CD4-positive, alpha-beta T cell (primary cell): Measurements from ENCODE around the gene PCDHGC3. TPM values are rescaled to one million over a fixed set of nuclear protein-coding genes. Genes with fewer than 3 reads are reported as not detected.

Experiments used
- ATAC-seq: fragments of 200-7000 bp; cut with Tn5 transposase; one replicate; pipeline ENCODE4 v1.10.0; 2022; ENCODE audit warnings: mild to moderate bottlenecking; ENCODE audit not compliant: poor library complexity
- CTCF ChIA-PET: fragments of 350-600 bp; sonication (Branson Sonifier 250); formaldehyde crosslinking; loops from one replicate; lab custom pipeline; 2021; ENCODE audit warnings: antibody characterized with exemption, inconsistent platforms; lab: Charles Lee
- POLR2A ChIA-PET: fragments of 350-600 bp; sonication (Branson Sonifier 250); formaldehyde crosslinking; loops from one replicate; lab custom pipeline; 2021; ENCODE audit warnings: antibody characterized with exemption, inconsistent platforms; lab: Charles Lee
- DNase-seq, 14 experiments: peaks; one replicate each; pipeline ENCODE4 v3.0.0-alpha.2; 2013 to 2020; ENCODE audit warnings: mixed read lengths in 2 of 14
- H3K27ac ChIP-seq, 2 donors: one replicate each; pipeline versions ENCODE4 v1.5.1 to v1.7.0; 2013; ENCODE audit warnings: low read length in 2 of 2, low read depth in 1 of 2, mild to moderate bottlenecking in 1 of 2
- H3K27me3 ChIP-seq, 2 experiments: 1 replicate in 1 of 2; 2 replicates in 1 of 2; pipeline versions ENCODE4 v1.6.1 to v1.7.0; 2013; ENCODE audit warnings: low read length in 2 of 2, control low read depth in 1 of 2, mild to moderate bottlenecking in 1 of 2, moderate library complexity in 1 of 2; ENCODE audit not compliant: insufficient read depth in 2 of 2, control insufficient read depth in 1 of 2
- H3K36me3 ChIP-seq: one replicate; pipeline ENCODE4 v1.6.1; 2013; ENCODE audit warnings: low read length, control low read depth; ENCODE audit not compliant: insufficient read depth
- H3K4me1 ChIP-seq: one replicate; pipeline ENCODE4 v1.6.1; 2013; ENCODE audit warnings: low read length, control low read depth; ENCODE audit not compliant: insufficient read depth
- H3K4me3 ChIP-seq: one replicate; pipeline ENCODE4 v1.5.1; 2013; ENCODE audit warnings: mild to moderate bottlenecking, low read length, moderate library complexity
- H3K9me3 ChIP-seq, 2 experiments: 1 replicate in 1 of 2; 2 replicates in 1 of 2; pipeline versions ENCODE4 v1.6.1 to v1.7.0; 2013; ENCODE audit warnings: low read length in 2 of 2, mild to moderate bottlenecking in 2 of 2, control low read depth in 1 of 2, moderate library complexity in 1 of 2; ENCODE audit not compliant: control insufficient read depth in 1 of 2, insufficient read depth in 1 of 2
- H3K27ac Mint-ChIP-seq: one replicate; pipeline ENCODE4 v1.8.0; 2020; ENCODE audit warnings: mixed read lengths
- H3K27me3 Mint-ChIP-seq: one replicate; pipeline ENCODE4 v1.8.0; 2021; ENCODE audit warnings: mixed read lengths
- H3K36me3 Mint-ChIP-seq: one replicate; pipeline ENCODE4 v1.8.0; 2021; ENCODE audit warnings: low read depth, mixed read lengths
- H3K4me1 Mint-ChIP-seq: one replicate; pipeline ENCODE4 v1.8.0; 2021; ENCODE audit warnings: low read depth, mixed read lengths
- H3K4me3 Mint-ChIP-seq: one replicate; pipeline ENCODE4 v1.8.0; 2020; ENCODE audit warnings: mild to moderate bottlenecking, mixed read lengths
- H3K9me3 Mint-ChIP-seq: one replicate; pipeline ENCODE4 v1.8.0; 2020; ENCODE audit warnings: mixed read lengths
- CTCF ChIP-seq: fragments of 200-600 bp; IDR thresholded peaks from one replicate; pipeline ENCODE4 v1.8.0; 2022; ENCODE audit warnings: antibody characterized with exemption, mild to moderate bottlenecking
- intact Hi-C, 2 experiments: fragments of 100-400 bp; cut with DNase I in 1 of 2; cut with micrococcal nuclease in 1 of 2; formaldehyde crosslinking; loops; one replicate each; pipeline versions ENCODE4 v1.15.1 to v1.9.0; 2023 to 2025; cut with DNase I, micrococcal nuclease
- total RNA-seq, 174 experiments: library from RNA in 2 of 174; stranded (reverse) in 2 of 174; gene quantifications; one replicate each; pipeline ENCODE4 v1.2.3 and lab custom pipeline; 2021 to 2026

PCDHGC3 gene
- total RNA-seq, 2 experiments from 2014 or later: not detected

- Mint-ChIP-seq H3K9me3 (no peaks in the 10 kb centered on the region), H3K27ac (no peak overlapping the region), H3K27me3 (peaks cover 14% of the 10 kb centered on the region), H3K36me3 (peaks cover 3% of the 10 kb centered on the region), H3K4me3 (no peak overlapping the region), H3K4me1 (peaks cover 7% of the 10 kb centered on the region)
- H3K9me3 ChIP-seq: no peaks in the 10 kb centered on the region
- ChIA-PET POLR2A (no interaction called here), CTCF (interaction anchor here (0.7 to 1.3 kb wide), 3 partner anchors 17 to 57 kb away, joined by 3 read pairs; no protein-coding TSS in a partner anchor)
- peaks cover 0 to 2% of the 10 kb centered on the region in 2 experiments for H3K27me3 ChIP-seq
- H3K4me3 ChIP-seq: no peak overlapping the region
- no peak for ATAC-seq
- H3K4me1 ChIP-seq: peaks cover 6% of the 10 kb centered on the region
- H3K27ac ChIP-seq: no peak overlapping the region
- DNase-seq: no peak
- intact Hi-C loops: no loop called here
- TF ChIP-seq CTCF: no peak
- H3K36me3 ChIP-seq: peaks cover 2% of the 10 kb centered on the region
Observed at GRCh38 chr5:141507387-141508091, 31.8 kb downstream of the PCDHGC3 start.

- CTCF ChIA-PET: interaction anchor here (0.9 kb wide), 1 partner anchor 16 kb away, joined by 3 read pairs; no protein-coding TSS in a partner anchor
- Mint-ChIP-seq H3K4me3 (no peak overlapping the region), H3K27ac (no peak overlapping the region), H3K36me3 (peaks cover 9% of the 10 kb centered on the region), H3K9me3 (no peaks in the 10 kb centered on the region), H3K4me1 (peaks cover 14% of the 10 kb centered on the region), H3K27me3 (peaks cover 14% of the 10 kb centered on the region)
- H3K4me3 ChIP-seq: no peak overlapping the region
- ATAC-seq (no peak), DNase-seq (no peak)
- H3K27me3 ChIP-seq: peaks cover 0 to 2% of the 10 kb centered on the region in 2 experiments
- peaks cover 0 to 3% of the 10 kb centered on the region in 2 experiments for H3K9me3 ChIP-seq
- POLR2A ChIA-PET: no interaction called here
- TF ChIP-seq CTCF: no peak
- intact Hi-C loops: no loop called here
- no peak overlapping the region for H3K27ac ChIP-seq
- peaks cover 2% of the 10 kb centered on the region for H3K36me3 ChIP-seq
- peaks cover 13% of the 10 kb centered on the region for H3K4me1 ChIP-seq
Observed at GRCh38 chr5:141508440-141508797, 32.7 kb downstream of the PCDHGC3 start.

GRCh38 chr5:141508798-141509611, 33.2 kb downstream of the PCDHGC3 start:
- no peak overlapping the region for H3K4me3 ChIP-seq
- H3K27me3 ChIP-seq: peaks cover 0 to 2% of the 10 kb centered on the region in 2 experiments
- no peak overlapping the region for H3K4me3 Mint-ChIP-seq
- CTCF ChIA-PET: no interaction called here
- no peak overlapping the region for H3K27ac ChIP-seq
- DNase-seq (peak in 1 of 14 experiments; percentile 36), ATAC-seq (no peak)
- intact Hi-C loops: no loop called here
- TF ChIP-seq CTCF: no peak
- H3K4me1 Mint-ChIP-seq: peaks cover 20% of the 10 kb centered on the region
- no peak overlapping the region for H3K27ac Mint-ChIP-seq
- peaks cover 14% of the 10 kb centered on the region for H3K36me3 Mint-ChIP-seq
- POLR2A ChIA-PET: no interaction called here
- peaks cover 2% of the 10 kb centered on the region for H3K36me3 ChIP-seq
- H3K9me3 Mint-ChIP-seq: no peaks in the 10 kb centered on the region
- H3K27me3 Mint-ChIP-seq: peaks cover 9% of the 10 kb centered on the region
- H3K9me3 ChIP-seq: peaks cover 0 to 5% of the 10 kb centered on the region in 2 experiments
- H3K4me1 ChIP-seq: peaks cover 18% of the 10 kb centered on the region
